HCT116 (cell line): ENCODE measurements around the gene PTPN2. TPM values are rescaled to one million over a fixed set of nuclear protein-coding genes. Genes with fewer than 3 reads are reported as not detected.

Source experiments
- ATAC-seq: fragments of 200-7000 bp; cut with Tn5 transposase; 2 replicates; pipeline ENCODE4 v1.9.1; 2020; ENCODE audit warnings: mild to moderate bottlenecking, moderate library complexity
- BruUV-seq: library from RNA; stranded (reverse); fragments of 400-500 nt; replicated peaks from 2 replicates; lab custom pipeline; 2021; lab: Mats Ljungman, UMichigan
- CTCF ChIA-PET: fragments of 300-600 bp; sonication (Branson Sonifier 250); formaldehyde crosslinking; loops from one replicate; lab custom pipeline; 2021; ENCODE audit warnings: antibody characterized with exemption; lab: Charles Lee
- POLR2A ChIA-PET: fragments of 300-600, 350-600 bp; sonication (Branson Sonifier 250); formaldehyde crosslinking; loops from one replicate; lab custom pipeline; 2021; ENCODE audit warnings: antibody characterized with exemption; lab: Charles Lee
- RAD21 ChIA-PET, 2 experiments: fragments of 300-600 bp; sonication (Branson Sonifier 250); formaldehyde crosslinking; loops; one replicate each; lab custom pipeline; 2023; ENCODE audit warnings: low total read pairs in 2 of 2; ENCODE audit not compliant: uncharacterized antibody in 2 of 2, unreplicated experiment in 2 of 2, low non-redundant PET in 1 of 2; lab: Charles Lee
- DNase-seq: peaks from one replicate; pipeline ENCODE4 v3.0.0-alpha.2; 2010; ENCODE audit warnings: low read depth, low spot score
- H2AFZ ChIP-seq: fragments of 200-600 bp; shearing (Covaris generic), sonication (generic); 2 replicates; pipeline ENCODE4 v1.6.1; 2017; ENCODE audit warnings: low read depth, mixed run types, mixed read lengths, antibody characterized with exemption, low read length; ENCODE audit not compliant: poor library complexity, severe bottlenecking
- H3K27ac ChIP-seq: 2 replicates; pipeline ENCODE4 v1.5.1; 2012; ENCODE audit warnings: low read depth, low read length
- H3K27me3 ChIP-seq: fragments of 200-600 bp; sonication (generic); 2 replicates; pipeline ENCODE4 v1.6.1; 2016; ENCODE audit warnings: mixed run types, low read length, mixed read lengths; ENCODE audit not compliant: insufficient read depth
- H3K36me3 ChIP-seq, 2 experiments: fragments of 200-500 bp in 1 of 2; fragments of 200-600 bp in 1 of 2; sonication (Bioruptor generic) in 1 of 2; sonication (generic) in 1 of 2; 2 replicates each; pipeline versions ENCODE4 v1.5.1 to v1.6.1; 2014 to 2016; ENCODE audit warnings: low read length in 2 of 2, inconsistent platforms in 1 of 2, mixed read lengths in 1 of 2, mixed run types in 1 of 2; ENCODE audit not compliant: insufficient read depth in 2 of 2, control insufficient read depth in 1 of 2
- H3K4me1 ChIP-seq, 2 experiments: fragments of 200-600 bp in 1 of 2; sonication (generic) in 1 of 2; 2 replicates each; pipeline versions ENCODE4 v1.5.1 to v1.6.1; 2012 to 2017; ENCODE audit warnings: low read length in 2 of 2, inconsistent platforms in 1 of 2, mild to moderate bottlenecking in 1 of 2, mixed read lengths in 1 of 2, mixed run types in 1 of 2, moderate library complexity in 1 of 2; ENCODE audit not compliant: insufficient read depth in 2 of 2, control insufficient read depth in 1 of 2
- H3K4me2 ChIP-seq: fragments of 200-600 bp; sonication (generic); 2 replicates; pipeline ENCODE4 v1.6.1; 2017; ENCODE audit warnings: mixed run types, low read length, mixed read lengths
- H3K4me3 ChIP-seq, 2 experiments: fragments of 200-600 bp in 1 of 2; sonication (generic) in 1 of 2; replicated peaks in 1 of 2; 2 replicates each; pipeline ENCODE4 v1.5.1; 2011 to 2016; ENCODE audit warnings: low read length in 2 of 2, control low read depth in 1 of 2, low read depth in 1 of 2, mild to moderate bottlenecking in 1 of 2, mixed read lengths in 1 of 2, mixed run types in 1 of 2
- H3K79me2 ChIP-seq: fragments of 200-600 bp; sonication (generic); 2 replicates; pipeline ENCODE4 v1.6.1; 2017; ENCODE audit warnings: mild to moderate bottlenecking, mixed run types, low read length, moderate library complexity, mixed read lengths; ENCODE audit not compliant: insufficient read depth
- H3K9ac ChIP-seq: fragments of 200-600 bp; sonication (generic); 2 replicates; pipeline ENCODE4 v1.6.1; 2016; ENCODE audit warnings: low read length, mixed read lengths
- H3K9me2 ChIP-seq: fragments of 200-600 bp; sonication (generic), shearing (Covaris generic); 2 replicates; pipeline ENCODE4 v1.6.1; 2017; ENCODE audit warnings: mixed run types, mild to moderate bottlenecking, moderate library complexity; ENCODE audit not compliant: insufficient read depth
- H3K9me3 ChIP-seq, 2 experiments: fragments of 200-500 bp in 1 of 2; fragments of 200-600 bp in 1 of 2; sonication (Bioruptor generic) in 1 of 2; sonication (generic) in 1 of 2; 2 replicates each; pipeline ENCODE4 v1.6.1; 2014 to 2017; ENCODE audit warnings: low read length in 2 of 2, mixed read lengths in 2 of 2, inconsistent platforms in 1 of 2, low read depth in 1 of 2, mild to moderate bottlenecking in 1 of 2, mixed run types in 1 of 2, moderate library complexity in 1 of 2; ENCODE audit not compliant: control insufficient read depth in 1 of 2, insufficient read depth in 1 of 2
- H4K20me1 ChIP-seq: fragments of 200-600 bp; sonication (generic), shearing (Covaris generic); 2 replicates; pipeline ENCODE4 v1.6.1; 2017; ENCODE audit warnings: mixed run types, mild to moderate bottlenecking, moderate library complexity; ENCODE audit not compliant: insufficient read depth
- CBX3 ChIP-seq: IDR thresholded peaks from 2 replicates; pipeline ENCODE4 v1.6.1; 2012; ENCODE audit warnings: low read depth
- EGR1 ChIP-seq: IDR thresholded peaks from 2 replicates; pipeline ENCODE4 v1.6.1; 2012; ENCODE audit warnings: low read depth
- EZH2 ChIP-seq: fragments of 200-600 bp; sonication (generic); IDR thresholded peaks from 2 replicates; pipeline ENCODE4 v1.6.1; 2017; ENCODE audit warnings: antibody characterized with exemption, mixed run types
- JUND ChIP-seq: IDR thresholded peaks from 2 replicates; pipeline ENCODE4 v1.6.1; 2012
- RAD21 ChIP-seq: IDR thresholded peaks from 2 replicates; pipeline ENCODE4 v1.6.1; 2012; ENCODE audit warnings: low read depth, mild to moderate bottlenecking
- SIN3A ChIP-seq: IDR thresholded peaks from 2 replicates; pipeline ENCODE4 v1.6.1; 2012; ENCODE audit warnings: low read depth
- SP1 ChIP-seq: IDR thresholded peaks from 2 replicates; pipeline ENCODE4 v1.6.1; 2012; ENCODE audit warnings: low read depth
- YY1 ChIP-seq: IDR thresholded peaks from 2 replicates; pipeline ENCODE4 v1.6.1; 2011; ENCODE audit warnings: low read length, low read depth, moderate library complexity, mild to moderate bottlenecking; ENCODE audit not compliant: insufficient replicate concordance; ENCODE audit errors: extremely low read depth
- intact Hi-C: fragments of 100-400 bp; cut with micrococcal nuclease; formaldehyde crosslinking; loops from 2 replicates; pipeline ENCODE4 v1.10.0; 2022
- total RNA-seq: library from RNA; stranded (reverse); gene quantifications from one replicate; pipeline ENCODE4 v1.2.1, GENCODE V29; 2021; ENCODE audit not compliant: unreplicated experiment

Gene PTPN2
- total RNA-seq, 1 experiment from 2014 or later, result 50.3 TPM

GRCh38 chr18:12742453-12742852 lies 141.6 kb downstream of the PTPN2 start:
- no TSS peak for BruUV-seq
- DNase-seq (no peak), ATAC-seq (no peak)
- ChIA-PET CTCF (interaction anchor here (3.4 kb wide), 1 partner anchor 192 kb away, joined by 29 read pairs; no protein-coding TSS in a partner anchor), POLR2A (no interaction called here), RAD21 (no interaction called here)
- H3K9me3 ChIP-seq, result no peaks in the 10 kb centered on the region; a peak in 1 of 4 replicates
- H3K9me2 ChIP-seq, result no peaks in the 10 kb centered on the region
- H3K27me3 ChIP-seq, result no peaks in the 10 kb centered on the region
- H3K36me3 ChIP-seq, result no peaks in the 10 kb centered on the region
- H3K4me2 ChIP-seq, result no peak overlapping the region
- H3K4me3 ChIP-seq, result no peak overlapping the region
- intact Hi-C loops, result loop anchor here (5.0 kb wide), 1 partner anchor 415 kb away; no protein-coding TSS in a partner anchor
- no peaks in the 10 kb centered on the region for H4K20me1 ChIP-seq
- no peak for TF ChIP-seq SIN3A
- TF ChIP-seq EZH2, result no peak
- no peak for TF ChIP-seq CBX3
- TF ChIP-seq SP1, result no peak
- TF ChIP-seq RAD21, result no peak
- no peak for TF ChIP-seq EGR1
- no peak for TF ChIP-seq JUND
- TF ChIP-seq YY1, result no peak
- no peak overlapping the region for H3K27ac ChIP-seq
- peaks cover 4 to 5% of the 10 kb centered on the region in 2 experiments; a peak in 2 of 4 replicates for H3K4me1 ChIP-seq
- no peak overlapping the region for H2AFZ ChIP-seq
- H3K9ac ChIP-seq, result no peak overlapping the region
- no peaks in the 10 kb centered on the region for H3K79me2 ChIP-seq

Other genes with a start within 250 kb of the PTPN2 start
- 26.6 TPM for gene SPIRE1, start 226.1 kb downstream of the PTPN2 start, total RNA-seq
- gene CEP76, start 181.5 kb downstream of the PTPN2 start, total RNA-seq, result 13.5 TPM
- 84.3 TPM for gene PSMG2, start 181.2 kb downstream of the PTPN2 start, total RNA-seq
- gene SEH1L, start 63.8 kb upstream of the PTPN2 start, total RNA-seq, result 83.7 TPM
- 24.3 TPM for gene CEP192, start 107.1 kb upstream of the PTPN2 start, total RNA-seq